NCI-H345 treated with DMSO at 0.1 percent for 48 hours (cell line): ENCODE results near the gene DPPA3.
"Not testable (repeated sequence)": the region's sequence is repeated elsewhere in the genome, so short reads cannot be mapped to it uniquely, and the experiment has no call there.

Source experiments
- DNase-seq: peaks from one replicate; lab custom pipeline; 2025; ENCODE audit not compliant: unreplicated experiment; lab: John Stamatoyannopoulos, UW

Gene DPPA3

DNA sequence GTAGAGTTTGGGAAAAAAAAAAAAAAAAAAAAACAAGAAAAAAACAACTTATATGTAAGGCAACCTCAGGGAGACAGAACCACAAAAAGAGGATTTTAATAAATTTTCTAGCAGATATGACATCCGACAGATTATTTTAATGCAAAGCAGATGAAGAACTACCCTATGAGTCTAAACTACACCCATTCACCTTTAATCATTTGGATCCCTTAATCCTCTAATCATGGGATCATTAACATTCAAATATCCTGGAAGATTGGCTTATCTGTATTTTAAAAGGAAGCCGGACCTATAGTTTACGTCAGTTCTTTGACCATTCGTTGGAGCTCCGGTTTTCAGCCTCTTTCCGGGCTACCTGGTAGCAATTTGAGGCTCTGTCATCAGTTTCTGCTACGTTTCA, at the start of gene DPPA3:
TSS of gene DPPA3 (plus strand) at position 301 of the 400 bp plus-strand sequence. CDS start 138 bp downstream, outside the sequence.
- no peak for DNase-seq

DNA sequence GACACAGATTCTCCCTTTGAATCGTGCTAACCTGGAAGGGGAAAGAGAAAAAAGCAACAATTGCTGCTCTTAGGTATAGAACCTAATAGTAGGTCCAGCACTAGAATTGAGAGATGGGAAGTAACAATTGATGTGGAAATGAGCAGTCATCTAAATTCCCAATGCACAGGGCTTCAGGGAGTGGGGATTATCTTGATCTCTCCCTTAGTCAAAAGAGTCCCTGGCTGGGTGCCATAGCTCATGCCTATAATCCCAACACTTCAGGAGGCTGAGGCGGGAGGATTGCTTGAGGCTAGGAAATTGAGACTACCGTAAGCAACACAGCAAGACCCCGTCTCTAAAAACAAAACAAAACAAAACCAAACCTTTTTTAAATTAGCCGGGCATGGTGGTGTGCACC, 49.5 kb upstream of the DPPA3 start:
- DNase-seq = no peak

DNA sequence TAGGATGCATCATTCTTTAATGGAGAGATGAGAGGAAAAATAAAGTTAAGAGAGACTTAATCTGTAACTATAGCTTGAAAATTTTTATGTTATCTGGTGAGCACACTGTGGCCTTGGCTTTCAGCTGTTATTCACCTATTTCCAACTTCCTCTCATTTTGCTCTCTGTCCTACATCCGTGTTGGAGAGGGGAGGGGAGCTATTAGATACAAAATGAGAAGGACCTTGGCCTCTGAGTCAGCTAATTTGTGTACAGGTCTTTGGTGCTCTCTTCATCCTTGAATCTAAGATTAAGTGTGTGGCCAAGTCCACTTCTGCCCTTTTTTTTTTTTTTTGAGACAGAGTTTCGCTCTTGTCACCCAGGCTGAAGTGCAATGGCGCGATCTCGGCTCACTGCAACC, 44.6 kb upstream of the DPPA3 start:
- DNase-seq = no peak

DNA sequence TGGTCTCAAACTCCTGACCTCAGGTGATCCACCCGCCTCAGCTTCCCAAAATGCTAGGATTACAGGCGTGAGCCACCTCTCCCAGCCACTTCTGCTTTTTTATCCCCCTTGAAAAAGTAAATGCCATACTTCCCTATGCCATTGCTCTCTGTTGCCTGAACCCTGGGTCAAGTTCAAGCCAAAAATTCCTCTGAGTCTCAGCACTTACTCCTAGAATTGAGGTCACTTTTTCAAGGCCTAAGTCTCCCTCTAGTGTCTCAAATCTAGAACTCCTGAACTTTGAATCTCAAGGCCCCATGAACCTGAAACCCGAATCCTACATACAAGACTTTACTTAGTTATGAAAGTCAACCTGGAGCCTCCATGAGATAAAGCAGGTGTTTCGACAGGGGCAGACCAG, 44.1 kb upstream of the DPPA3 start:
- DNase-seq = no peak

DNA sequence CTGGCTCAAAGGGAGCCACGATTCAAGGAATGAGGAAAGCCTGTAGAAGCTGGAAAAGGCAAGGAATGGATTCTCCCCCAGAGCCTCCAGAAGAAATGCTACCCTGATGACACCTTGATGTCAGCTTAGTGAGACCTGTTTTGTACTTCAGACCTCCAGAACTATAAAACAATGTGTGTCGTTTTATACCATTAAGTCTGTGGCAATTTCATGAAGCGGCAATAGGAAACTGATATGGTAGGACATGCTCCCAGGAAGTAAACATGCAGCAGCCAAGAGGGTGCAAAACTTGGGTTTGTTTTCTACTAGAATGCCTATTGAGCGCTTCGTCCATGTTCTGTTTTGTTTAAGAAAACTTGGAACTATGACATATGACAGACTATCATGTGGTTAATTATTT, 43.1 kb upstream of the DPPA3 start:
- DNase-seq = no peak

DNA sequence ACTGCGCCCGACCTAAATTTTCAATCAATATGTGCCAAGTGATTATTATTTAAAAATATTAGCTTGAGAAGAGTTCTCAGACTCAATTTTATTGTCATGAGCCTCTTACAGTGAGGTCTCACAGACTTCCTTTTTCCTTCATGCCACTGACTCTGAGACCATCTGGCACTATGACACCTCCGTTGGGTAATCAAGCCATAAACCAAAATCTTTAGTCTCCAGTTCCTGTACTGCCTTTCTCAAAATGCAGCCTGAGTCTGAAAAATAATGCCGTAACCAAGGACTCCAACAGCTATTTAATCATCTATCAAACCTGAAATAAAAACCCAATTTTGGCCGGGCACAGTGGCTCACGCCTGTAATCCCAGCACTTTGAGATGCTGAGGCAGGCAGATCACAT, 35.8 kb upstream of the DPPA3 start:
- DNase-seq = not testable (repeated sequence)

DNA sequence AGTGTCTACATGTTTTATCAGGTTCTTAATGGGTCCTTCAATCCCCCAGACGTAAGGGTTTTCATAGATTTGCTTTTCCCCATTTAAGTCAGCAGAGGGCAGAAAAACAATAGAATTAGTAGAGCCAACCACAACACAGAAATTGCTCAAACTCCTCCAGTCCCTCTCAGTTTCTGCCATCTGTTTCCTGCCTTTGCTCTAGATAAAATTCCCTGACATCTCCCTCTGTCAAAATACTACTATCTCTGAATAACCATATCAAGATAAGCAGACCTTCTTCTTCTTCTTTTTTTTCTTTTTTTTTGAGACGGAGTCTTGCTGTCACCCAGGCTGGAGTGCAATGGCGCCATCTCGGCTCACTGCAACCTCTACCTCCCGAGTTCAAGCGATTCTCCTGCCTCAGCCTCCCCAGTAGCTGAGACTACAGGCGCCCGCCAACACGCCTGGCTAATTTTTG, 33.8 kb upstream of the DPPA3 start:
- not testable (repeated sequence) for DNase-seq

DNA sequence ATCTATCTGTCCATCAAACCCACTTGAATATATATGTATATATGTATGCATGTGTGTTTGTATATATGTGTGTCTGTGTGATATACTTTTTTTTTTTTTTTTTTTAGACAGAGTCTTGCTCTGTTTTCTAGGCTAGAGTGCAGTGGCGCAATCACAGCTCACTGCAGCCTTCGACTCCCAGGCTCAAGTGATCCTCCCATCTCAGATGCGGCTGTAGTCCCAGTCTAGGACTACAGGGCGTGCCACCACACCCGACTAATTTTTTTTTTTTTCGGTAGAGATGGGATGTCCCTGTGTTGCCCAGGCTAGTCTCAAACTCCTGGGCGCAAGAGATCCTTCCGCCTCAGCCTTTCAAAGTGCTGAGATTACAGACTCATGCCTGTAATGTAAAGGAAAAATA, 32.5 kb upstream of the DPPA3 start:
- DNase-seq = no peak

DNA sequence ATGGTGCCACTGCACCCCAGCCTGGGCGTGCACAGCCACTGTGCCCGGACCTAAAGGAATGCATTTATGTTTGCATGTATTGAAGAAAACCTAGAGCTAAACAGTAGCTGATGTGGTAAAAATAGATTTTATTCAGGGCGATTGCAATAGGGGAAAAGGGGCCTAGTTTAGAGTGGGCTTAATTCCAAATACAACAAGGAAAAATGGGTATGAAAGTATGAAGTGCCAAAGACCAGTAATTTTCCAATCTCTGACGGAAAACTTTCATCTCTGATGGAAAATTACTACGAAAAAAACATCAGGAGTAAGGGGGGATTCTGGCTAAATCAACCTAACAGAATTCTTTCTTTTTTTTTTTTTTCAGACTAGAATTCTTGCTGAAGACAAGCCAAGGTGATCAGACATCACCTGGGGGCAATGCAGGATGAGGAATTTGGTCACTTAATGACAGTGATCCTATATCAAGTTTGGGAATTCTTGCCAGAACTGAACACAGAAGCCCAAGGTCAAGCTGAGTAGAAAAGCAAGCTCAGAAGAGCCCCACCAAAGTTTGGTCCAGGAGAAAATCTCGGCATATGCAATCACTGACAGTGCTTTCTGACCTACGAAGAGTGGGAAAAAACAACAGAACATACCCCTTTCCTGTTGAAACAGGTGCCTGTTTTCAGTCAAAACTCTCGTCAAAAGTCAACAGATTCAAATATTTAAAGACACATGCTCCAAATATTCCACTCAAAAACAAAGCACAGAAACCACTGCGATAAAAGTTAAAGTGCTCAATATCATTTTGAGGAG, 31.8 kb upstream of the DPPA3 start:
- DNase-seq = no peak

DNA sequence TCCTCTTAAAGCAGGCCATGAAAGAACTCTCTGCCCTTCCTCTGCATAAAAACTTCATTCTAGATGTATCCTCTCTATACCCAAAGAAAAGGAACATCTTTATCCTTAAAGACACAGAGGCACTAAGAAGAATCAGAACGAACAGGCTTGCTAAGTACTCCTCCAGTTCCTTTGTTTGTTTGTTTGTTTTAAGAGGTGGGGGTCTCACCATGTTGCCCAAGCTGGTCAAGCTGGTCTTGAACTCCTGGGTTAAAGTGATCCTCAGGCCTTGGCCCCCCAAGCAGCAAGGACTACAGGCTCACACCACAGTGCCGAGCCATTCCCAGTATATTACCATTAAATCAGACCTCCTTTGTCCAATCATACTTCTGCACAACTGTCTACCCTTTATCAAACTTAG, 29.7 kb upstream of the DPPA3 start:
- DNase-seq = no peak

DNA sequence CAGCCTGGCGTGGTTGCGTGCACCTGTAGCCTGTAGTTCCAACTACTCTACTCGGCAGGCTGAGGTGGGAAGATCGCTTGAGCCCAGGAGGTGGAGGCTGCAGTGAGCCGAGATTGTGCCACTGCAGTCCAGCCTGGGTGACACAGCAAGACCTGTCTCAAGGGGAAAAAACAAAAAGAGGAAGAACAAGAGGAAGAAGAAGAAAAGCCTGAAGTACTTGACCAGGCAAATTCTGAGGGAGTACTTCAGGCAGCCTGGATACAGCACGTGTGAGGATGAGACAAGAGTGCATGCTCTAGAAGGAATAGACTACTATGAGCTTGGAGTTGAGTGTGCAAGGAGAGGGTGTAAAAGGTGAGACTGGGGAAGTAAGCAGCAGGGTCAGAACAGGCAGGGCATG, 17.4 kb upstream of the DPPA3 start:
- DNase-seq = no peak

DNA sequence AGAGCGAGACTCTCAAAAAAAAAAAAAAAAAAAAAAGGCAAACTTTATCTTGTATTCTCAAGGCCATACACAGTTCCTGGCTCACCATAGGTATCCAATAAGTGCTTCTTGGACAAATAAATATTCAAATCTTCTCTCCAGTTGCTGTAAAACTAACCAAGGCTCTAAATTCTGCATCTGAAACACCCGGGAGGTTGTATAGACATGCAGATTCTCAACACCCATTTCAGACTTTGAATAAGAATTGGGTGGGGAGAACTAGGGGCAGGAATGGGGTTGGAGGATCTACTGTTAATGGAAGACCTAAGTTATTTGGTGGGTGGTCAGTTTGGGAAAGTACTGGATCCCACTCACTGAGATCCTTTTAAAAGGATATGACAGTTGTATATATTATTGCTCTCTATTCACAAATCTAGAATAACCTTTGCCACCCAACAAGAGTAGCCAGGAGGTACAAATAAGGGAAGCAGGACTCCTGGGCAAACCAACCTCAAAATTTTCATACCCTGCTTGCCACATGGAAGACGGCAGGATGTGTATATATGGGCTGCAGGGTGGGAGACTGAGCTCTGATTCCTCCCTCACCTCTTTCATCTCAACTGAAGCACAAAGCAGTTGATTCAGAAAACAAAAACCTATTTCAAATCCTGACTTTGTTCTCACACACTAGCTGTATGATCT, 16.5 kb upstream of the DPPA3 start:
- DNase-seq = no peak

DNA sequence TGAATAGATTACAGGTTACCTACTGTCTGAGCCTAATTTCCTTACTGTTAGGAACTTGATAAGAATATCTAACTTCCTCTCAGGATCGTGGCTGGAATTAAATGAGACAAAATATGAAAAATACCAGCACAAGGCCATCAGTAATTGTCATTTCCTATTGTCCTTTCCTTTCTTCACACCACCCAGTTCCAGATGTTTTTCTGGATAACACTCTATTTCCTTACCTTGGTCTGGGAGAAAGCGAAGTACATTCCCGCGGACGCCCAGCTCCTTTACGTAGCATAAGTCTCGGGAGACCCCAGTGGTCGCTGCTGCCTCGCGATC, 16.0 kb upstream of the DPPA3 start:
- no peak for DNase-seq

DNA sequence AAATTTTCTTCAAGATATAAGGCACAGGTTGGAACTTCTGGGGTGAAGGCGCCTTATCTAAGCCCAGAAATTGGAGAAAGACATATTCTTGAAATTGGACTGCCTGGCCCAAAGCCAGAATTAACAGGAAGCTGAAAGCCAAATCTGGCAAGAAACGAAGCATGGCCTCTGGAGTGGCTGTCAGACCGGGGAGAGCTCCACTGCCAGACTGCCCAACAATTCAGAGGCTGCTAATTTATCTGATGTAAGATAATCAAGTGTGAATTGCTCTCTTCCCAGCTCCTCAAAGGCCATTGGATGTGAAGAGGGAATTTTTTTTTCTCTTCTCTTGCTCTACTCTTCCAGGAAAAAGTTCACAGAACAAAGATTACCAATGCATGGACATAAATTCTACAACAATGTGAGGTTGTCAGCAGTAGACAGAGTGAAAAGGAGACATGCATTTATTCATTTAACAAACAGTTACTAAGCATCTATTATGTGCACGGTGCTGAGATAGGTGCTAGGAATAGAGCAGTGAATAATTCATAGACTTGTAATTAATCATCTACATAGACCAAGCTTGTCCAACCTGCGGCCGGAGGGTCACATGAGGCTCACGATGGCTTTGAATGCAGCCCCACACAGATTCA, 15.6 kb upstream of the DPPA3 start, which contains the start of gene GDF3:
TSS of gene GDF3 (minus strand) at position 210 of the 632 bp plus-strand sequence. CDS start at position 163, 47 bp downstream.
- no peak for DNase-seq

DNA sequence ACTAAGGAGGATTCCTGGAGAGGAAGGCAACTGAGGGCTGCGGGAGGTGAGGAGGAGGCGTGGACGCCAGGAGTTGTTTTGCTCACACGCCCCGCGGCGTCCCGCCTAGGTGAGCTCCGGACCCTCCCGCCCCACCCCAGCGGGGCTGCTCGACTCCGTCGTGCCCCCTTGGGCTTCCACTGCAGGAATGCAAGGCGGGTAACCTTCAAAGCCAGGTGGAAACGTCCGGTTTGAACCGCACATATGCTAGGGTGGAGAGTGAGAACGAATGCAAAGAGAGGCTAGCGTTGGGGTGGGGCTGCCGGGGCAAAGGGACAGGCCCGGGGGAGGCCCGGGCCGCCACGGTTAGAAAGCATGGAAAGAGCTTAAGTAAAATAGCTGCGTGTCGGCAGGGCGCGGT, 5.4 kb upstream of the DPPA3 start:
- DNase-seq = no peak

DNA sequence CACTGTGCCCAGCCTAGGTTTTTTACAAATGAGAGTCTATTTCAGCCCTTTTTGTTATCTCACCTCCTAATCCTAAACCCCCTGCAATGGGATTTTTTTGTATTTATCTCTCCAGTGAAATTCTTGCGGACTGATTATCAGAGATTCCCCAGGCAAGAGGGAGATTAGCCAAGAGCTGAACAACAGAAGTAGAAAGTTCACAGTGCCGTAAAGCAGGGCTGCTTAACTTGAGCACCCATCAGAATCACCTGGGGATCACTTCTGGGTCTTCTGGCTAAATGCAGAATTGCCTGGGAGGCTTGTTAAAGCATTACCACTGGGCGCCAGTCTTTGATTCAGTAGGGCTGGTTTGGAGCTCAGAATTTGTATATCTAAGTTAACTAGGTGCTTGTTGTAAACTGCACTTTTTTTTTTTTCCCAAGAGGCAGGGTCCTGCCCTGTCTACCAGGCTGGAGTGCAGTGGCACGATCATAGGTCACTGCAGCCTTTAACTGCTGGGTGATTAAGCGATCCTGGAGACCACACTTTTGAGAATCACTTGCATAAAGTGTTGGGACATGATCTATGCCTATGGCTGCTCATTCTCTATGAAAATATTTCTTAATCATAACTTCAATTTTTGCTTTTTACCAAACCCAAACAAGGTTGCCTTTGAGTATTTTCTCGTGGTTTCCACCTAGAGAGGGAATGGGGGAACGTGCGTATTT, 1.1 kb upstream of the DPPA3 start:
- DNase-seq = no peak

DNA sequence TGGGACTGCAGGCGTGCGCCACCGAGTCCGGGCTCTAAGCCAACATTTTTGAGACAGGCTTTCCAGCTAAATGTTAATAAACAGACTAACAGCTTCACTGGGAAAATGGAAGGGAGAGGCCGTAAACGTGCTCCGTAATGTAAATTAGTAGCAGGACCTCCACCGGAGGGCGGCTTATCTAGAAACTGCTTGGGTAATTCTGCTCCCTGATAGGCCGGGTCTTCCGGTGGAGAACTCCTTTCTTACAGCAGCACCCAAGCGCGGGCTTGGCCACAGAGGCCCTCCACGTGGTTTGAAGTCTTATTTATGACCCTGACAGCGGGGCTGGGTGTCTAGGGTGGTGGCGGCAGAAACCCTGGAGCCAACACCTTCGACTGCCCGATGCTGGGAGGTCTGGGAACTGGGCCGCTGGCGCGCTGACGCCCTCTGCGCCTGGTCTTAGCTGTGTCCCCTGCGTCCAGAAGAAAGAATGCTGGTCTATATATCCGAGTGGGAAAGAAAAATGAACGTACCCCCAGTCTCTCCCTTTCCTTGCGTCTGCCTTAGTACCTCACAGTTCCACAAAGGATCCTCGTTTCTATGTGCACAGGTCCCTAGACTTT, 1.7 kb downstream of the DPPA3 start:
- DNase-seq = no peak

DNA sequence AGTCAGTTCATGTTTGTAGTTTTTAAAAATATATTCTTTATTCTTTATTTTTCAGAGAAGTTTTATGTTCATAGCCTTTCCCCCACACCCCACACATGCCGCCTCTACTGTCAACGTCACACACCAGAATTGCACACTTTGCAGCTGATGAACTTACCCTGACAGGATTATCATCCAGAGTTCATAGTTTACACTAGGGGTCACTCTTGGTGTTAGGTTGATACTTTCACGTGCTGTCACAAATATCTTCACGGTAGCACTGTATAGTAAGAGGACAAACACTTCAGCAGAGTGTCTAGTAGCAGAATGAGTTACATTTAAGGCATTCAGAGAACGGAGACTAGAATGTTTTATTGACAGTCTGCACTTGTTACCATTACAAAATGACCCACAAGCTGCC, 5.1 kb downstream of the DPPA3 start:
- no peak for DNase-seq

DNA sequence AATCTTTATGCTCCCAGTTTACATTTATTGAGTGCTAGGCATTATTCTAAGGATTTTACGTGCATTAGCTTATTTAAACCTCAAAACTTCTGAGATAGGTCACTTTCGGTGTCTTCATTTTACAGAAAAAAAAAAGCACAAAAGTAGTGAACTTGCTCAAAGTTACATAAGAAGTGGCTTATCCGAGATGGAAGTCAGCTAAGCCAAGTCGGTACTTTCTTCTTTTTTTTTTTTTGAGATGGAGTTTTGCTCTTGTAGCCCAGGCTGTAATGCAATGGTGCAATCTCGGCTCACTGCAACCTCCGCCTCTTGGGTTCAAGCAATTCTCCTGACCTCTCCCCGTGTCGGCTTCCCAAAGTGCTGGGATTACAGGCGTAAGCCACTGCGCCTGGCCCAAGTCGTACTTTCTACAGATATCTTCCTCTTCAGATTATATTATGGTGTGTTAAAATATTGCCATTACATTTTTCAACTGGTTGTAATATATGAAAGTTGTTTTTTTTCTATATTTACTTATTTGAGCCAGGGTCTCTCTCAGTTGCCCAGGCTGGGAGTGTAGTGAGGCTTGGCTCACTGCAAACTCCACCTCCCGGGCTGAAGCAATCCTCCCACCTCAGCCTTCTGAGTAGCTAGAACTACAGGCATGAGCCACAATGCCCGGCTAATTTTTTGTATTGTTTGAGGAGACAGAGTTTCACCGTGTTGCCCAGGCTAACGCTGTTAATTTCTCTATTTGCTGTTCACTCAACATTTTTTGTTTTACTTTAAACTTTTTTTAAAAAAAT, 8.9 kb downstream of the DPPA3 start:
- DNase-seq = no peak

DNA sequence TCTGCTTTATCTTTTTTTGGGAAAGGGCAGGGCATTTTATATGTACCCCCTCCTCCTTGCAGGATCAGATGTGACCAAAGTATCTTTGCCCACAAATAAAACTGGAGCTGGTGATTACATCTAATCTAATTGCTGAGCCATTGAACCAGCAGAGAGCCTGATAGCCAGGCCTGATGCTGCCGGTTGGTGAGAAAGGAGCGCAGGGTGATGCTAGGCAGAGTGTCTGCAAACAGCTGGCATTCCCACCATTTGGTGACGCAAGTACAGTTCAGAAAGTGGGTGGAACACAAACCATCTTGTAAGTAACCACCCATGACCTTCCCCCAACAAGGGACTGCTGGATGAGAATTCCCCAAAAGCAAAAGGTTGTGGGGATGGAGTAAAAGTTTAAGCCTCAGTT, 12.7 kb downstream of the DPPA3 start:
- DNase-seq = no peak
